HEK293 (cell line): ENCODE results near the gene PHLPP2.
A peak's percentile ranks its signal among the peaks of the same experiment; 100 is the strongest.

Experiments
- CTCF ChIA-PET: fragments of 350-600 bp; formaldehyde crosslinking; extraction: SDS; loops from one replicate; lab custom pipeline; 2021; ENCODE audit warnings: antibody characterized with exemption; lab: Yijun Ruan, JAX
- POLR2A ChIA-PET: fragments of 300-600 bp; formaldehyde crosslinking; extraction: SDS; loops from one replicate; lab custom pipeline; 2020; ENCODE audit warnings: antibody characterized with exemption, inconsistent platforms; lab: Yijun Ruan, JAX
- H3K27ac ChIP-seq: fragments of 200-500 bp; sonication (Bioruptor generic); 2 replicates; pipeline ENCODE4 v1.5.1; 2014; ENCODE audit warnings: low read depth, low read length, control low read depth, inconsistent platforms; ENCODE audit errors: extremely low read depth
- H3K36me3 ChIP-seq, 2 experiments: fragments of 200-500 bp in 1 of 2; sonication (Bioruptor generic) in 1 of 2; 1 replicate in 1 of 2; 2 replicates in 1 of 2; pipeline ENCODE4 v1.5.1; 2014 to 2017; ENCODE audit warnings: inconsistent platforms in 2 of 2, low read length in 2 of 2; ENCODE audit not compliant: control insufficient read depth in 2 of 2, insufficient read depth in 1 of 2
- H3K4me1 ChIP-seq: fragments of 200-500 bp; sonication (Bioruptor generic); 2 replicates; pipeline ENCODE4 v1.5.1; 2014; ENCODE audit warnings: mild to moderate bottlenecking, low read length, inconsistent platforms; ENCODE audit not compliant: control insufficient read depth, insufficient read depth
- H3K4me3 ChIP-seq: 2 replicates; pipeline ENCODE4 v1.5.1; 2011; ENCODE audit warnings: low read depth, mild to moderate bottlenecking, control low read depth, low read length, moderate library complexity
- H3K9me3 ChIP-seq: fragments of 200-500 bp; sonication (Bioruptor generic); 2 replicates; pipeline ENCODE4 v1.5.1; 2014; ENCODE audit warnings: low read depth, low read length, inconsistent platforms; ENCODE audit not compliant: control insufficient read depth, insufficient read depth
- HOXD13 ChIP-seq: sonication (generic); formaldehyde crosslinking; IDR thresholded peaks from 2 replicates; pipeline ENCODE4 v1.8.0; 2022; ENCODE audit warnings: missing genetic modification reagents, borderline replicate concordance
- KLF17 ChIP-seq: fragments of 450-650 bp; formaldehyde crosslinking; IDR thresholded peaks from 2 replicates; pipeline ENCODE4 v1.5.1; 2016; ENCODE audit warnings: missing biosample characterization, missing genetic modification characterization
- OVOL3 ChIP-seq: fragments of 450-650 bp; formaldehyde crosslinking; IDR thresholded peaks from 2 replicates; pipeline ENCODE4 v1.5.1; 2016; ENCODE audit warnings: missing biosample characterization, missing genetic modification characterization
- REPIN1 ChIP-seq: fragments of 450-650 bp; formaldehyde crosslinking; IDR thresholded peaks from 2 replicates; pipeline ENCODE4 v1.5.1; 2017; ENCODE audit warnings: missing biosample characterization, missing genetic modification characterization, low read depth
- SCRT2 ChIP-seq: fragments of 450-650 bp; formaldehyde crosslinking; IDR thresholded peaks from 2 replicates; pipeline ENCODE4 v1.5.1; 2016; ENCODE audit warnings: missing biosample characterization, missing genetic modification characterization
- TRIM28 ChIP-seq: IDR thresholded peaks from 2 replicates; pipeline ENCODE4 v1.6.1; 2011; ENCODE audit warnings: low read length, control low read depth, borderline replicate concordance
- TSHZ1 ChIP-seq: fragments of 450-650 bp; formaldehyde crosslinking; IDR thresholded peaks from 2 replicates; pipeline ENCODE4 v1.5.1; 2016; ENCODE audit warnings: missing biosample characterization, missing genetic modification characterization, borderline replicate concordance
- ZBTB10 ChIP-seq: fragments of 450-650 bp; formaldehyde crosslinking; IDR thresholded peaks from 2 replicates; pipeline ENCODE4 v1.5.1; 2016; ENCODE audit warnings: missing biosample characterization, missing genetic modification characterization
- ZBTB20 ChIP-seq: fragments of 450-650 bp; formaldehyde crosslinking; IDR thresholded peaks from 2 replicates; pipeline ENCODE4 v1.5.1; 2016; ENCODE audit warnings: missing biosample characterization, missing genetic modification characterization
- ZNF19 ChIP-seq: fragments of 450-650 bp; formaldehyde crosslinking; IDR thresholded peaks from 2 replicates; pipeline ENCODE4; 2016; ENCODE audit warnings: missing biosample characterization, missing genetic modification characterization, low read depth
- ZNF2 ChIP-seq: fragments of 450-650 bp; formaldehyde crosslinking; IDR thresholded peaks from 2 replicates; pipeline ENCODE4 v1.5.1; 2016; ENCODE audit warnings: missing biosample characterization, missing genetic modification characterization
- ZNF24 ChIP-seq: fragments of 450-650 bp; formaldehyde crosslinking; IDR thresholded peaks from 2 replicates; pipeline ENCODE4 v1.5.1; 2016; ENCODE audit warnings: missing biosample characterization, missing genetic modification characterization
- ZNF266 ChIP-seq: fragments of 450-650 bp; formaldehyde crosslinking; IDR thresholded peaks from 2 replicates; pipeline ENCODE4 v1.5.1; 2016; ENCODE audit warnings: missing biosample characterization, missing genetic modification characterization, low read depth
- ZNF280C ChIP-seq: fragments of 450-650 bp; formaldehyde crosslinking; IDR thresholded peaks from 2 replicates; pipeline ENCODE4 v1.5.1; 2016; ENCODE audit warnings: missing biosample characterization, missing genetic modification characterization
- ZNF335 ChIP-seq: fragments of 450-650 bp; formaldehyde crosslinking; conservative IDR thresholded peaks from 2 replicates; pipeline ENCODE4 v1.5.1; 2016; ENCODE audit warnings: missing biosample characterization, missing genetic modification characterization
- ZNF426 ChIP-seq: fragments of 450-650 bp; formaldehyde crosslinking; IDR thresholded peaks from 2 replicates; pipeline ENCODE4 v1.5.1; 2017; ENCODE audit warnings: missing biosample characterization, missing genetic modification characterization, mild to moderate bottlenecking, inconsistent platforms, moderate library complexity
- ZNF488 ChIP-seq: fragments of 450-650 bp; formaldehyde crosslinking; IDR thresholded peaks from 2 replicates; pipeline ENCODE4 v1.5.1; 2016; ENCODE audit warnings: missing biosample characterization, missing genetic modification characterization
- ZNF501 ChIP-seq: fragments of 450-650 bp; formaldehyde crosslinking; IDR thresholded peaks from 2 replicates; pipeline ENCODE4 v1.5.1; 2016; ENCODE audit warnings: missing biosample characterization, missing genetic modification characterization
- ZNF510 ChIP-seq: fragments of 450-650 bp; formaldehyde crosslinking; IDR thresholded peaks from 2 replicates; pipeline ENCODE4 v1.5.1; 2018; ENCODE audit warnings: mild to moderate bottlenecking, missing genetic modification characterization, missing biosample characterization; ENCODE audit not compliant: insufficient replicate concordance
- ZNF580 ChIP-seq: fragments of 450-650 bp; formaldehyde crosslinking; IDR thresholded peaks from 2 replicates; pipeline ENCODE4 v1.5.1; 2016; ENCODE audit warnings: missing biosample characterization, missing genetic modification characterization
- ZNF660 ChIP-seq: fragments of 450-650 bp; IDR thresholded peaks from 2 replicates; pipeline ENCODE4 v1.5.1; 2018; ENCODE audit warnings: missing biosample characterization, mild to moderate bottlenecking, missing genetic modification characterization
- ZNF777 ChIP-seq: fragments of 450-650 bp; formaldehyde crosslinking; IDR thresholded peaks from 2 replicates; pipeline ENCODE4 v1.5.1; 2017; ENCODE audit warnings: missing biosample characterization, missing genetic modification characterization, borderline replicate concordance
- ZNF837 ChIP-seq: fragments of 450-650 bp; formaldehyde crosslinking; IDR thresholded peaks from 2 replicates; pipeline ENCODE4 v1.5.1; 2016; ENCODE audit warnings: missing biosample characterization, missing genetic modification characterization

Gene PHLPP2

GRCh38 chr16:71723537-71724319, 773 bp downstream of the PHLPP2 start (continued):
- no peak for TF ChIP-seq ZNF777 (tag by site-specific recombination)
- TF ChIP-seq REPIN1 (tag by site-specific recombination), result no peak
- no peak for TF ChIP-seq OVOL3 (tag by site-specific recombination)
- TF ChIP-seq ZNF660 (tag by site-specific recombination), result peak; percentile 40; the same call in 1 of the 2 replicates
- no peak for TF ChIP-seq SCRT2 (tag by site-specific recombination)
- TF ChIP-seq TSHZ1 (tag by site-specific recombination), result no peak
- TF ChIP-seq, all 188 proteins: peak for 14

- CTCF ChIA-PET, result interaction anchor here (0.6 kb wide), 1 partner anchor 221 kb away, joined by 3 read pairs; no protein-coding TSS in a partner anchor
- peak overlapping the region; percentile 96 for H3K27ac ChIP-seq
- TF ChIP-seq ZNF488 (tag by site-specific recombination) (no peak), ZNF837 (no peak), ZNF2 (peak; percentile 66; the same call in 1 of the 2 replicates), ZNF266 (tag by site-specific recombination) (no peak), KLF17 (tag by site-specific recombination) (0 out of 2 replicates have a peak, but pooled peaks have one; percentile 37), HOXD13 (no peak), ZBTB20 (peak; percentile 99), SCRT2 (tag by site-specific recombination) (peak; percentile 99), ZNF501 (tag by site-specific recombination) (peak; percentile 77; the same call in 1 of the 2 replicates), ZNF24 (no peak; the same call in 1 of the 2 replicates), ZBTB10 (peak; percentile 90), ZNF335 (tag by site-specific recombination) (peak; percentile 92), ZNF280C (tag by site-specific recombination) (no peak), ZNF19 (tag by site-specific recombination) (no peak), TRIM28 (no peak), ZNF580 (0 out of 2 replicates have a peak, but pooled peaks have one; percentile 43), ZNF426 (no peak), ZNF510 (no peak)
Measured at GRCh38 chr16:71722801-71723536, 1.5 kb downstream of the PHLPP2 start.

More at GRCh38 chr16:71722801-71723536, 1.5 kb downstream of the PHLPP2 start:
- POLR2A ChIA-PET, result interaction anchor here (1.4 kb wide), 1 partner anchor 371 kb away, joined by 3 read pairs; the partner anchor contains the start of genes DHX38 and TXNL4B
- H3K4me3 ChIP-seq, result peak overlapping the region; percentile 67
- H3K9me3 ChIP-seq, result no peaks in the 10 kb centered on the region
- 0 out of 2 replicates have a peak, but pooled peaks cover 2% of the 10 kb centered on the region for H3K4me1 ChIP-seq
- peaks cover 0 to 4% of the 10 kb centered on the region in 2 experiments for H3K36me3 ChIP-seq
